HG03135 (cell line): ENCODE data around the gene KIF13A.
"Not testable (repeated sequence)": the region's sequence is repeated elsewhere in the genome, so short reads cannot be mapped to it uniquely, and the experiment has no call there.

Source experiments
- ATAC-seq: cut with Tn5 transposase; IDR thresholded peaks from one replicate; pipeline ENCODE4 v1.9.1; 2021; ENCODE audit warnings: mild to moderate bottlenecking, moderate library complexity; ENCODE audit not compliant: unreplicated experiment

The KIF13A gene

GRCh38 chr6:17813542-17813941, 173.9 kb downstream of the KIF13A start:
- no peak for ATAC-seq

DNA sequence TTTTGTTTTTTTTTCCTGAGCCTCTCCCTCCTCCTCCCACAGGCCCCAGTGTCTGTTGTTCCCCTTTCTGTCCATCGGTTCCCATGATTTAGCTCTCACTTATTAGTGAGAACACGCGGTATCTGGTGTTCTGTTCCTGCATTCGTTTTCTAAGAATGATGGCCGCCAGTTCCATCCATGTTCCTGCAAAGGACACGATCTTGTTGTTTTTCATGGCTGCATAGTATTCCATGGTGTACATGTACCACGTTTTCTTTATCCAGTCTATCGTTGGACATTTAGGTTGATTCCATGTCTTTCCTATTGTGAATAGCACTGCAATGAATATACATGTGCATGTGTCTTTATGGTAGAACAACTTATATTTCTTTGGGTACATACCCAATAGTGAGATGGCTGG, 175.1 kb downstream of the KIF13A start:
- ATAC-seq = no peak

DNA sequence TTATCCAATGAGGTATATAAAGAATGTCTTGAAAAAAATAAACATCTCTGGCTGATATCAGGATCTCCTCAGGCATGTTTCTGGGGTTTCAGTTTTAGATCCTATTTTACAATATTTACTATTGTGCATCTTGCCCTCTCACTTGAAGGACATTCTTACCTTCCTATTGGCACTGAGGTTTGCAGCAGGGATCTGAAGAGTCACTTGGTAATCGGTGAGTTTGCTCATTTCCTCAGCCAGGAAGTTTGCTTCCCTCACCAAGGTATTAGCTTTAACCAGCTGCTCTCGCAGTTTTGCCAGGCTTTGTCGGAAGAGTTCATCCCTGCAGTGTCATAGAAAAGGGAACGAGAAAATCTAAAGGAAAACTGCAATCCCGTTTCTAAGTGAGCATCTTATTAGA, 178.8 kb downstream of the KIF13A start:
- ATAC-seq = no peak

DNA sequence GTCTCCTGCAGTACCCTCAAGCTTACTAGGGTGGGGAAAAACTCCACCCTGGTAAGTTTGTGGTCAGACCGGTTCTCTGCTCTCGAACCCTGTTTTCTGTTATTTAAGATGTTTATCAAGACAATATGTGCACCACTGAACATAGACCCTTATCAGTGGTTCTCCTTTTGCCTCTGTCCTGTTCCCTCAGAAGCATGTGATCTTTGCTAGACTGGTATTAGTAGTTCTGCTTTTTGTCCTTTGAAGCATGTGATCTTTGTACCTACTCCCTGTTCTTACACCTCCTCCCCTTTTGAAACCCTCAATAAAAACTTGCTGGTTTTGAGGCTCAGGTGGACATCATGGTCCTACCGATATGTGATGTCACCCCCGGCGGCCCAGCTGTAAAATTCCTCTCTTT, 180.0 kb downstream of the KIF13A start:
- ATAC-seq = not testable (repeated sequence)

DNA sequence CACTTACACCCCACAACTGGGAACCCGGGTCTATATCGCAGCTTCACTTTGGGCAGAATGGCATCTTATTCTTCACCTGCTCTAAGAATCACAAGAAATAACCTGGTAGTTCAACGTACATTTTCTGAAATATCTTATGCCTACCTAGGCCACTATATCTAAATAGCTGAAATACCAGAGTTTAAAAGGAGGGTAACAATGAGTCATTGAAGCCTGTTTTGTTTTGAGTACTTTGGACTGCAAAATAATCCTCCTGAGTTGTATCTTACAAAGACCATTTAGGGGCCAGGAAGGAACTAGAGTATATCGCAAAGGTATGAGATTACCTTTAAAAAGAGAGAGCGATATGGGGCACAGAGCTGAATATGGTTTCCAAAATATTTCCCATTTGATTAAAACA, 184.0 kb downstream of the KIF13A start:
- ATAC-seq = no peak

DNA sequence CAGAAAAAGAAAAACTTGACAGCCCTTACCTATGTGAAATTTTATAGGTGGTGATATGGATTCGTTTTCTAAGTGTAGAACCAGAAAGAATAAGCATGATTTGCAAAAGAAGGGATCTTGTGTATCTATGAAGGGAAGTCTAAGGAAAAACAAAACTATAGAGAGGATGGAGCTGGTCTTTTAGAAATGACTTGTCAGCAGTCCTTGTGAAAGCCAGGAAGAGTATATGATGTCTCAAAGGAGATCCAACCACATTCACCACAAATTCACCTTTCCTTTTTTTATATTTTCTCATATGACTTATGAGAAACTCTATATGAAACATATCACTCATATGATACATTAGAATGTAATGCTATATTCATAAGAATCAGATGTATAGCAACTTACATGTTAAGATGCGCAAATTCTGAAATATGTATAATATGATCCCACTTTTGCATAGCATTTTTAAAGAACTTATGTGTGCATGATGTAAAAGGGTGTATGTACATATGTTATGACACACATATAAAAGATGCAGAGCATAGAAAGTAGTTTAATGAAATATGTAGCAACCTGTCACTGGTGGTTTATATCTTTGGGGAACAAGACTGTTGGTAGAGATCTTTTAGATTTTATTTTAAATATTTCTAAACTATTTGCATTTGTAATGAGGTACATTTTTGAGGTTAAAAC, 188.8 kb downstream of the KIF13A start:
- ATAC-seq = no peak

DNA sequence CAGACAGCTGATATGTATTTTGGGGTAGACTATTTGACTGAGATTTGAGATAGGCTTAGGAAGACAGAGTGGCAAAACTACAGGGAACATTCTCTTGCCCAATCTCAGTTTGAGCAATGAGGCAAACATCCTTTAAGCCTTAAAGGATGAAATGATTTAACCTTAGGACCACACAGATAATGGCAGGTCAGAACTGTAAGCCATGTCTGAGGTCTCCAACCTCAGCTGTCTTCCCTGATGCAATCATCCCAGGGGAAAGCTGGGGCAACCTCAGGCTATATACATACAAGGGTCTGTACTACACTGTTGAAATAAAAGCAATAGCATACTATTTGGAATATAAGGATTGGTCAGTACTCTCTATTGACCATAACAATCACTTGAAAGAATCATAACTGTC, 196.9 kb downstream of the KIF13A start:
- no peak for ATAC-seq

- no peak for ATAC-seq
Measured at GRCh38 chr6:17785094-17785787, 202.2 kb downstream of the KIF13A start.

GRCh38 chr6:17780061-17780460, 207.4 kb downstream of the KIF13A start:
- no peak for ATAC-seq

GRCh38 chr6:17771609-17772008, 215.8 kb downstream of the KIF13A start:
- no peak for ATAC-seq

GRCh38 chr6:17768881-17769280, 218.6 kb downstream of the KIF13A start:
- ATAC-seq = no peak

GRCh38 chr6:17768388-17768787, 219.0 kb downstream of the KIF13A start:
- ATAC-seq = no peak

DNA sequence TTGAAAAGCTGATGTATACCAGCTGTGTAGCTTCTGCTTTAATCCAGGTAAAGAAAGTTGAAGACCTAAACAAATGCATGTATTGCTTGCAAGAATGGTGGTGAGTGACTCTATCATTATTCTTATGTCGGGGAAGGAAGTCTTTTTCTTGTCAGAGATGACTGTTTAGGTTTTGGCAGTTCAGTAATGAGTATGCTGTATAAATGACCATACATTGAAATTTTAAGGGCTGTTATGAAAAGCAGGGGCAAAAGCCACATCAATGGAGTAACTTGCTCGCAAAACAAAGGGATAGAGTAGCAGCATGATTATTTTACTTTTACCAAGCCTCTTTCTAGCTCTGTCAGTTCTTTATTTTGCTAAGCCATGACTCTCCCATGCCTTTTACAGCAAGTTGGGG, 224.8 kb downstream of the KIF13A start:
- no peak for ATAC-seq

DNA sequence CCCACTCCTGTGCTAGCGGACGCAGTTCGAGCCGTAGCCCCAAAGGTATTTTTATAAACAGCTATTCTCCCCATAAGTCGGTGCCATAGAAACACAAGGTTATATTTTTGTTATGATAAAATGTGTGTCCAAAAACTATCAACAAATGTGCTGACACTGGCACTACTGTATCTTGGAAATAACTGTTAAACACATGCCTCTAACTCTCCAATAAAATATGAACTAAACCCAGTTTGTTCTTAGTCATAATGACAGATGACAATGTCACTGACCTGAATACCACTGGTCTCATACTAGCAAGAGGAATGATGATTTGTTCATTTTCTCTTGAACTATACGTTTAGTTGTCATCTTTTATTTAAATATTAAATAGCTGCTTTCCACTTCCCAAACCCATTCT, 229.3 kb downstream of the KIF13A start:
- no peak for ATAC-seq

- ATAC-seq = no peak
Measured at GRCh38 chr6:17754254-17754653, 233.2 kb downstream of the KIF13A start.

GRCh38 chr6:17745324-17745723, 242.1 kb downstream of the KIF13A start:
- not testable (repeated sequence) for ATAC-seq

- ATAC-seq = not testable (repeated sequence)
Measured at GRCh38 chr6:17744757-17745308, 242.6 kb downstream of the KIF13A start.

DNA sequence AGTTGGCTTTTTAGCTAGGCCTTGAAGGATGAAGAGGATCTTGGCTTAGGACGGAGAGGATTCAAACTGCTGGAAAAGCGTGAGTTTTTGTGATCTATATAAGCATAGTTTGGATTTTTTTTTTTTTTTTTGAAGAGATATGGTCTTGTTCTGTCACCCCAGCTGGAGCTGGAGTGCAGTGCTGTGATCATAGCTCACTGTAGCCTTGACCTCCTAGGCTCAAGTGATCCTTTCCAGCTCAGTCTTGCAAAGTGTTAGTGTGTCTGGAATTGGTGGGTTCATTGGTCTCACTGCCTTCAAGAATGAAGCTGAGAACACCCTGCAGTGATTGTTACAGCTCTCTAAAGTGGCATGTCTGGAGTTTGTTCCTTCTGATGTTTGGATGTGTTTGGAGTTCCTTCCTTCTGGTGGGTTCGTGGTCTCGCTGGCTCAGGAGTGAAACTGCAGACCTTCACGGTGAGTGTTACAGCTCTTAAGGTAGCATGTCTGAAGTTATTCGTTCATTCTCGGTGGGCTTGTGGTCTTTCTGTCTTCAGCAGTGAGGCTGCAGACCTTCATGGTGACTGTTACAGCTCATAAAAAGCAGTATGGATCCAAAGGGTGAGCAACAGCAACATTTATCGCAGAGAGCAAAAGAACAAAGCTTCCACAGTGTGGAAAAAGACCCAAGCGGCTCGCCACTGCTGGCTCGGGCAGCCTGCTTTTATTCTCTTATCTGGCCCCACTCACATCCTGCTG, 243.2 kb downstream of the KIF13A start:
- ATAC-seq = no peak

DNA sequence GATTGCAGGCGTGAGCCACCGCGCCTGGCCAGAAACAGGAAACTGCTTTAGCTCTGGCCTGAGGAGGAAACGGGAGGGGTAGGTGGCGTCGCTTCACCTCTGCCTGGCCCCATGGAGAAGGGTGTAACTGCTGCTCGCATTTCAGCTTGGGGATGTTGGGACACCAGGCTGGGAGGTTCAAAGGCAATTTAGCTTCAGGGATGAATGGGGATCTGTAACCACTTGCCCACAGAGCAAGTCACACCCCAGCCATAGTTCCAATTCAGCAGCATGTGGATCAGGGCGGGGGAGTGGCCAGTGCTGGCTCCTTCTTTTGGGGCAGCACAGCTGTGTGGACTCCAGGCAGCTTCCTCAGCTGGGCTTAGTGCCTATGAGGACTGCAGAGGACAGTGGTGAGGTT, 245.9 kb downstream of the KIF13A start:
- ATAC-seq = no peak

DNA sequence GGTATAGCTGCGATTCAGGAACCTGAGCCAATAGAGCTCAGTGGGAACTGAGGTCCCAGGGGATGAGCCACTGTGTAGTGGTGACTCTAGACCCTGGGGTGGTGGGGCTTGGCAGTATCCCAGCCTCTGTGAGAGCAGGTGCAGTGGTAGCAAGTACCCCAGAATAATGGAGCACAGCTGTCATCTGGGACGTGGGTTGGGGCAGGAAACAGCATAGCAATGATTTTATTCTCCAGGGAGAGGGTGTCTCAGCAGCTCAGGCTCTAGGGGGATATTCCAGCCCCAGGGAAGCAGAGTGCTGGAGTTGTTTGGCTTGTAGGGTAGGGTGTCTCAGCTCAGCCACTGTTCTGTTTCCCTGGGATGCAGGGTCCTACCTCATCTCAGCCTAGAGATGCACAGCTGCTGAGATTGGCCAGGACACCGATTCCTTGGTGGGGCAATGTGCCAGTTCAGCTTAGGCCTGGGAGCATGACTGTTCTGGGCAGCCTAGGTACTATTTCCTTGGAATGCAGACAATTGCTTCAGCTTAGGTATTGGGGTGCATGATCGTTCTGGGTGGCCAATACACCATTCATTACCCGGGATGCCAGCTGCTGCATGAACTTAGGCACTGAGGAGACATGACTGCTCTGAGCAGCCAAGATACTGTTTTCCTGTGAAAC, 246.7 kb downstream of the KIF13A start:
- no peak for ATAC-seq

- ATAC-seq = no peak
Measured at GRCh38 chr6:17737704-17738252, 249.7 kb downstream of the KIF13A start.
